CD4-positive, alpha-beta T cell treated with Interleukin-6 at 100 ng/mL for 8 hours (primary cell): ENCODE data around the gene STAT4.

ENCODE experiments used
- DNase-seq: peaks from one replicate; pipeline ENCODE4 v3.0.0-alpha.2; 2020; ENCODE audit warnings: mixed read lengths, low spot score

The STAT4 gene, protein sequence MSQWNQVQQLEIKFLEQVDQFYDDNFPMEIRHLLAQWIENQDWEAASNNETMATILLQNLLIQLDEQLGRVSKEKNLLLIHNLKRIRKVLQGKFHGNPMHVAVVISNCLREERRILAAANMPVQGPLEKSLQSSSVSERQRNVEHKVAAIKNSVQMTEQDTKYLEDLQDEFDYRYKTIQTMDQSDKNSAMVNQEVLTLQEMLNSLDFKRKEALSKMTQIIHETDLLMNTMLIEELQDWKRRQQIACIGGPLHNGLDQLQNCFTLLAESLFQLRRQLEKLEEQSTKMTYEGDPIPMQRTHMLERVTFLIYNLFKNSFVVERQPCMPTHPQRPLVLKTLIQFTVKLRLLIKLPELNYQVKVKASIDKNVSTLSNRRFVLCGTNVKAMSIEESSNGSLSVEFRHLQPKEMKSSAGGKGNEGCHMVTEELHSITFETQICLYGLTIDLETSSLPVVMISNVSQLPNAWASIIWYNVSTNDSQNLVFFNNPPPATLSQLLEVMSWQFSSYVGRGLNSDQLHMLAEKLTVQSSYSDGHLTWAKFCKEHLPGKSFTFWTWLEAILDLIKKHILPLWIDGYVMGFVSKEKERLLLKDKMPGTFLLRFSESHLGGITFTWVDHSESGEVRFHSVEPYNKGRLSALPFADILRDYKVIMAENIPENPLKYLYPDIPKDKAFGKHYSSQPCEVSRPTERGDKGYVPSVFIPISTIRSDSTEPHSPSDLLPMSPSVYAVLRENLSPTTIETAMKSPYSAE

DNA sequence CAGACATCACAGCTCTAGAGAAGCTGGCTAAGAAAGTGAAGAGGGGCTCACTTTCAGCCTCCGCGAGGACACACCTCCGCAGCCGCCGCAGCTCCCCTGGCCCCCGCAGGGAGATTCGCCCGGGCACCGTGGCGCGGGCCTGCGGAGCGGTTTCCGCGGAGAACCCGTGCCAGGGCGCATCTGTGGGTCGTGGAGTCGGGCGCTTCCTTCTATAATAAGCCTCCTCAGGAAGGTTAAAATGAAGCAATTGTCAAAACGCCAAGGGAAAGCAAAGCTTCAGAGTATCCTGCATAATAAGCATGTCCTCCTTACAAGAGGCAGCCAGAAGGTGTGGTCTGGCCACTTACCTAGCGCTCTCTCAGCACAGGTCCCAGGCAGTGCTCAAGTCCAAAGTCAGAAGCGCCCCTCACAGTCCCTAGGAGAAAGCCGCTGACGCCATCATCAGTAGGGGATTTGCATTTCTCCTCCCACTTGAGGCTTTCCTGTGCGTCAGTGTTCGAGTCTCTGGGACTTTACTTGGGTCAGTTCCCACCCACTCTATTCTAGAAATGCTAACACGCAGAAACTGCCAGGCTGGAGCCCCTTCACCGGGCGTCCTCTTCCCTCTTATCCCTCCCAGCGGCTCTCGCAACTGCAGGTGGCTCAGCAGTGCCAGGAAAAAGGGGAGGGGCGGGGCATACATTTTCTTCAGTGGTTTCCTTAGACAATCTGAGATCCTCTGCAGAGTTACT, at the start of gene STAT4:
Gene STAT4 (minus strand): TSS at position 395 of the 731 bp plus-strand sequence. CDS start 2,791 bp downstream, outside the sequence.
- peak; percentile 83 for DNase-seq

DNA sequence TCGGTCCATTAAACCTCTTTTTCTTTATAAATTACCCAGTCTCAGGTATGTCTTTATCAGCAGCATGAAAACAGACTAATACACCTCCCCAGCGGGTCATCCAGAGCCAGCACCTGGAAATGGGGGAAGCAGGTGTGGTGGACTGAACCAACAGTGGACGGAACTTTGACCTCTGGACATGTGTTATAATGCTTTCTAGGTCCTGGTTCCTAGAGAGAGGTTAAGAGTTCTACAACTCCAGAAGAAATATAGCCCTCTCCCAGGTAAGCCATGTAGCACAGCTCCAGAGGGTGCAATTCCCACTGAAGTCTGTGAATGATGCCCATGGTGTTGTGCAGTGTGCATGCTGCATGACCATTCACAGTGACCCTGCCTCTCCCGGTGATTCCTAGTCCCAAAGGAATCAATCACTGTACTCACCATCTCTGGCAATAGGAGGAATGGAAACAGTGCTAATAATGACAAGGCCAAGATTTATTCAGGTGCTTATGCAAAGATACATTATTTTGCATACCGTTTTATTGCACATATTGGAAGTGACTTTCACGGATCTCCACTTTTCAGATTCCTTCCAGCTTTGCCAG, 49.2 kb upstream of the STAT4 start:
- no peak for DNase-seq

DNA sequence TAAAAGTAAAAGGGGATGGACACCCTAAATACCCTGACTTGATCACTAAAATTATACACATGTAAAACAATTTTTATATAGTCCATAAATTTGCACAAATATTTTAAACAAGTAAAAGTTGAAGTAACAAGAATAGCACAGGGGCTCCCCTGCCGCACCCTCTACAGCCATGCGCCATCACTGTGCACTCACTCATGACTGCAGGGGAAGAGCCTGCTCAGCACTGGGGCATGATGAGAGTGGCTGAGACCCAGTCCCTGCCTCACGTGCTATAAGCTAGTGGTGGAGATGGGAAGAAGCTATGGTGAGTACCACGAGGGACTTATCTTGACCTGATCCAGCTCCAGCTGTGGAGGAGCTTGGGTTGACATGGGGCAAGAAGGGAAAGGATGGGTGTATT, 47.5 kb upstream of the STAT4 start:
- no peak for DNase-seq

DNA sequence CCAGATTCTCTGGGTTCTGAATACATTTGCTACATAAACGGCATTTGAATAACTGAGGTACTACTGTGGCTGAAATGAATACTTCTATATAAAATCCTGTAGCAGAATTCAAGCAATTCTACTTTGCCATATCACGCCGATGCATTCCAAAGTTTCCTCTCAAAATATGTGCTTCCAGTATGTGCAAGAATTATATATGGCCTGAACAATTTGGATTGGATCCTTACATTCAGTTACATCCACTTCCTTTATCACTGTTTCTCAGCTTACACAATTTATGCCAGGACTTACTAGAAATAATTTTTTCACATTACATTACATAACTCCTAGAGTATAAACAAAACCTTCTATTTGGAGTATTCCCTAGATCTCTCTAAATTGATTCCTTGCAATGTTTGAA, 46.3 kb upstream of the STAT4 start:
- DNase-seq, result no peak

DNA sequence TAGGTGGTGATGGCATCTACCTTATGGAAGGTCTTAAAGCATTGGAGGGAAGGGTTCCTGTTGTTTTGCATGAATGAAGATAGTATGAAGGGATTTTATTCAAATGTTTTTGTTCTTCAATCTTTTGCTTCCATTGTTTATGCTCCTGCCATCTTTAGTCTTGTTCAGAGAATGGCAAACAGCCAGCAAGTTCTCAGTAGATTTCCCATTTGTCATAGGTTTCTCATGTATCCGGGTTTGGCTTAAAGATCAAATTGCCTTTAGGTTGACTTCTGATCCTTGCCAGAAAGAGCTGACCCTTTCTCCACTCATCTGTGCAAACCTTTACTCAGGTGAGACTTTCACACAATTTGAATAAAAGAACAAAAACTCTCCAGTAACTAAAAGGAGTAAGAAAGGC, 44.2 kb upstream of the STAT4 start:
- DNase-seq, result no peak

DNA sequence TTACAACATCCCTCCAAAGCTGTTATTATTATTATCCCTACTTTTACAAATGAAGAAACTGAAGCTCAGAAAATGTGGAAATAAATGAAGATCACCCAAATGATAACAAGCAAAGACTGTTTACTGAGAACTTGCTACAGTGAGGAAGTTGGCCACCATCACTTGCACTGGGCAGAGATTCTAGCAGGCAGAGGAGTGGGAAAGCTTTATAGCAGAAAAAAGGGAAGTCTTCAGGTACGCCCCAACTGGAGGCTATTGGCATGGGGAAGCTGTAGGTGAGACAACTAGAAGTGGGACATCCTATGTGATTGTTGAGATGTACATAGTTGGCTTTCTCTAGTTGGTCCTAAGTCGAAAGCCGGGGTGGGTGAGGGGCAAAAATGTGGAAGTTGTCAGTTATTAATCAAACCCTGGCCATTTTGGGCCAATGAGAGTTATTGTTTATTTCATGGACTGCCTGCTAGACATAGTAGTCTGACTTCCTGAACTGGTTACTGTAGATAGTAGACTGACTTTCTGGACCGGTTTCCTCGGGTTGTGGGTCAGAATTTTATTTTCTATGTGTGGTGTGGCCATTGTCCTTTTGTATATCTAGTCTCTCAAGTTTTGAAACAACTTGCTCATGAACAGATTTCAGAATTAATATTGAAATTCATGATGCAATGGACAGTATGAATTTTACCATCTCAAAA, 40.2 kb upstream of the STAT4 start:
- DNase-seq, result no peak

DNA sequence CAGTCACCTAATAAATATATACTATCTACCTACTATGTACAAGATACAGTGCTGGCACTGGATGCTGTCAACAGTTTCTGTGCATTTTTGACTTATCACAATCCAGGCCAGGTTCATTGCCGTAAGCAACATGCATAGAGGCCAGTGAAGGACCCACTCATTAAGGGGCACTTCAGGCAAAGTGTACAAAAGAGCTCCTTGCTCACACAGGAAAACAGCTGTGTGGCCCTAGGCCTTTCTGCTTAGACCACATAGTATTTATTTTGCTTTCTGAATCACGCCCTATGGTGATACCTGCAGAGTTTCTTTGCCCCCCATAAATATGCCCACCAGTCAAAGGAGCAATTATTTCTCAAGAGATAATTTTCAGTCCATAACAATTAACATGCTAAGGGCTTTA, 39.6 kb upstream of the STAT4 start:
- no peak for DNase-seq

DNA sequence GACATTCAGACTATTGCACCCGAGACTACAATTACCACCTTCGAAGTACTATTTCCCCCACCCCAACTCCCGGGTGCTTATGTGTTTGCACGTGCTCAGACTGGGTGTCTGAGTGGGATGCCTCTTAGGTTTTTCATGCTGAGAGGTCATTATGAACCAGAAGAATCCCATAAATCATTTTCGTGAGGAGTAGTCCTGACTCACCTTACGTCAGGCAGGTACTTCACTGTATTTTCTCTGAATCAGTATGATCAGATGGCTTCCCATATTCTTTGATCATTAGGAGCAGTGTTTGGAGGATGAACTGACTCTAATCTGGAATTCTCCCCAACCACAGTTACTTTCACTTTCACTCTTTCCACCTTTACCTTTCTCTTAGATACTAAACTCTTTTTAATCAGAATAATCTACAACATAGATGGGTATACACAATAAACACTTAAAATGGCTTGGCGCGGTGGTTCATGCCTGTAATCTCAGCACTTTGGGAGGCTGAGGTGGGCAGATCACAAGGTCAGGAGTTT, 38.4 kb upstream of the STAT4 start:
- no peak for DNase-seq

DNA sequence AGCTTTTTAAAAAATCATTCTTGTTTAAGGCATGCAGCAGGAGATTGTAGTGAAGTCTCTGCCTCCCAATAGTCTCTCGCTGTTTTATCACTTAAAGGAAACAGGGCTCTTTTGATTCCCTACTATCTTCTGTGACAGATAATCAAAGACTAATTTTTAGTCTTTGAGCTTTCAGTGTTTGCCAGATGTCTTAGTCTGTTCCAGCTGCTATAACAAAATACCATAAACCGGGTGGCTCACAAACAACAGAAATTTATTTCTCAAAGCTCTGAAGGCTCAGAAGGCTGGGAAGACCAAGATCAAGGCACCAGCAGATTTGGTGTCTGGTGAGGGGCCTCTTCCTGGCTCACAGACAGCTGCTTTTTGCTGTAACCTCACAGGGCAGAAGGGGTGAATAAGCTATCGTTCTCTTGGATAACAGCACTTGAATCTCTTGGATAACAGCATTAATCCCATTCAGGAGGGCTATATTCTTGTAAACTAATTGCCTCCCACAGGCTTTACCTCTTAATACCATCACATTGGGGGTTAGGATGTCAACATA, 37.8 kb upstream of the STAT4 start:
- no peak for DNase-seq

DNA sequence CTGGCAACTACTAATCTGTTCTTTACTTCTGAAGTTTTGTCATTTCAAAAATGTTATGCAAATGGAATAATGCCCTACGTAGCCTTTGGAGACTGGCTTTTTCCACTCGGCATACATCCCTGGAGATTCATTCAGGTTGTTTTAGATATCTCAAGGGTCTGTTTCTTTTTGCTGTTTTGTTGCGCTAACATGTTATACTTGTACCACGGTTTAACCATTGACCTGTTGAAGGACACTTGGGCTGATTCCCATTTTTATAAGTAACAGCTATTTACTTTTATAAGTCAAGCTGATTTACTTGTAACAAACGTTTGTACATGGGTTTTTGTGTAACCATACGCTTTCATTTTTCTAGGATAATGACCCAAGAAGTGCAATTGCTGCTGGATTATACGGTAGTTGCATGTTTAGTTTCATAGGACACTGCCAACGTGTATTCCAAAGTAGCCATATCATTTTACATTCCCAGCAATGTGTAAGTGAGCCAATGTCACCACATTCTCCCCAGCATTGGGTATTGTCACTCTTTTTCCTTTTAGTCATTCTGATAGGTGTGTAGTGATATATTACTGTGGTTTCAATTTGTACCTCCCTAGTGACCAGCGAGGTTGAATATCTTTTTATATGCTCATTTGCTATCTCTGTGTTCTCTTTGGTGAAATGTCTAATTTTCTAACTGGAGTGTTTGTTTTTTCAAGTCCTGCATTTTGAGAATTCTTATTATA, 36.5 kb upstream of the STAT4 start:
- DNase-seq, result no peak

DNA sequence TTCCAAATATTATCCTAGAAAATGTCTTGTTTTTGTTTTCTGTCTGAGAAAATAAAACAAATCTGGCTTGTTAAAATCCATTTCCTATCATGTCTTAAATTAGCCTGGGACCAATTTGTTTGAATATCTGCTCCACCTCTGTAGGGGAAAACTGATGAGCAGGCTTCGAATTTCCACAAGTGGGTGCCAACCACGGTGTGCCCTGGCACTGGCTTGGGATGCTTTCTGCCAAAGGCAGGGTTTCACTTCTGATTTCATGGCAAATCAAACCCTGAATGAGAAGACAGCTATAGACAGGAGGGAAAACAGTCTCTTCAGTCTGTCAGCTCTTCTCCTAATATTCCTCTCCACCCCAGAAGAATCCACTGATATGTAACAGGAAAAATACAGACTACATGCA, 33.7 kb upstream of the STAT4 start:
- DNase-seq, result no peak

DNA sequence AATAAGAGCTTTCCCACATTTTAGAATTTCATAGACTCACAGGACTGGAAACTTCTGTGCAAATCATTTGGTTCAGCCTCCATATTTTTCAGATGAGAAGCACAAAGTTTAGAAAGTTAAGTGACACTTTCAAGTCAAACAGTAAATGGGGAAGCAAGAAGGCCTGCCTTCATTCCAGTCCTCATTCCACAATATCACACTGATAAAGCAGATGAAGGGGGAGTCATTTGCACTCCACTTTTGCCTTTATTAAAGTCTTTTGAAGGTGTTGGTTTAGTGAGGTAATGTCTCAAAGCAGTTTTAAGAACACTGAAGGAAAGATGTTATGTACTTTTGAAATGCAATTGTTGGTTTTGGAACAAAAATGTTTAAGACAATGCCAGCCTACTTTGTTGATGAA, 32.7 kb upstream of the STAT4 start:
- DNase-seq, result no peak

DNA sequence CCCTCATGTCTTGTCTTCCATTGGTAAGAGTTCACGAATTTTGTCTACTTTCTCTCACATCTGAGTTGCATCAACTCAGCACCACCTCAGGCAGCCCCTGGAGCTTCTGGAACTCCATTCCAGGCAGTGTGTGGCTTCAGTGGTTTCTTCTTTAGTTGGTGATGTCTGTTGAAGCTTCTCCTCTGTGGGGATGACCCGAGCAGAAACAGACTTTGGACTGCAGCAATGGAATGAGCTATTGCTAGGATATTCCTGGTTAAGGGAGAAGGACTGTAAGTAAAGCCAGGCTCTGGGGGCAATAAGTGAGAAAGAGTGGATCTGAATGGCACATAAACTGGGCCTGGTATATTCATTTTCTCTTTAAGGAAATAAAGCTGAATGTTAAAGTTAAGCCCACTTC, 32.3 kb upstream of the STAT4 start:
- no peak for DNase-seq

DNA sequence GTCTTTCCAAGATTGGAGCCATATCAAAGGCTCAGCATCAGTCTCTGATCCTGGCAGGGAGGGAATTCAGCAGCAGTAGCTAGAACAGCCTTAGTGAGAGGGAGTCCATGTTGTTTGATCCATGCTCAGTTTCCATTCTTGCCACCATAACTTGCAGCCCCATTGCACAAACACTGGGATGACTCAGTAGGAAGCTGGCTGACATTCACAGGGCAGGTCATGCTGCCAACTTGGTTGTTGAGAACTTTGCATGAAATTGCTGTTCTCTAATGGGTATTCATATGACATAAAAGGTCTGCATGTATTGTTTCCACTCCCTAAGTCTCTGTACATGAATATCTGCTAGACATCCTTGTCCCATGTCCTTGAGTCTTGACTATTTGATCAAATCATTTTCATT, 29.9 kb upstream of the STAT4 start:
- no peak for DNase-seq

DNA sequence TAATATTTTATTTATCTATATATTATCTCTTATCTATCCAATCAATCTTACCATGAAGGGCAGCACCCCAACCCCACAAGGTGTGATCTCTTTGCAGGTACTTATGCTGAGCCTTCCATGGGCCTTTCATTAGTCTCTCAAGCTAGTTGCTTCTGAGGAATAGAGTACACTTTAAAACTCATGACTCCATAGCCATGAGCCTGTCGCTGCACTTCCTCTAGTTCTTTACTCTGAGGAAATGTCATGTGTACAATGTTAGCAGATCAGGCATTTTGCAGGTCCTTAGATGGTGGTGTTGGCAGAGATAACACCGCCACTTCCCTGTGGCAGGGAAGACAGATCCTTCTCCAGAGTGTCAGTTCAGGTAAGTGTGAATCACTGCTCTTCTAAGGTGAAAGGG, 29.5 kb upstream of the STAT4 start:
- DNase-seq, result no peak

DNA sequence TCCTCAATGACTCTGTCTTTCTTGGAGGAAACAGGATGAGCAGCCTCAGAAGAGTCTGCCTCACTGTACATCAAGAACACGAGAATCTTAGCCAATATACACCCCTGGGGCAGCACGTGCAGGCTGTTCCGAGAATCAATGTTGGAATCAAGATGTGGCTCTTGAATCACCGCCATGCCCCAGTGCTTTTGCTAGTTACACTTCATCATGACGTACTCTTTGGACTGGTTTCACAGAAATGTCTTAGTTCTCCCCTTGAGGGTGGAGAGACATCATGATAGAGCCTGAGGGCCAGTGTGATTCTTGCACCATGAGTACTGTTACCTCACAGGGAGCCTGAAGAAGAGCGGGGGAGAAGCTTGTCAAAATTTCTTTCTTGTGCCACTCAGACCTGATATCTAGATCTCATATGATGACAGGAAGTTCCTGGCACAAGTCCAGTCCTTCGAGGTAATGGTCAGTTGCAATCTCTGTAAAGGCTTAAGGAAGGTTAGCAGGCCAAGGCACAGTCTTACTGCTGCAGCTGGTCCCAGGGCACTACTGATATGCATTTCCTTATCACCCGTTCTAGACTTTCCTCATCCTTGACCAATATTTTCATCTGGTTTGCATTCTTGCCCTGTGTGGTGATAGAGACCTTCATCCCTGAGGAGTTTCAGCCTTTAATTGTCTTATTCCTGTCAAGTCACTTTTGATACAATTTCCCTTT, 28.2 kb upstream of the STAT4 start:
- DNase-seq, result no peak

DNA sequence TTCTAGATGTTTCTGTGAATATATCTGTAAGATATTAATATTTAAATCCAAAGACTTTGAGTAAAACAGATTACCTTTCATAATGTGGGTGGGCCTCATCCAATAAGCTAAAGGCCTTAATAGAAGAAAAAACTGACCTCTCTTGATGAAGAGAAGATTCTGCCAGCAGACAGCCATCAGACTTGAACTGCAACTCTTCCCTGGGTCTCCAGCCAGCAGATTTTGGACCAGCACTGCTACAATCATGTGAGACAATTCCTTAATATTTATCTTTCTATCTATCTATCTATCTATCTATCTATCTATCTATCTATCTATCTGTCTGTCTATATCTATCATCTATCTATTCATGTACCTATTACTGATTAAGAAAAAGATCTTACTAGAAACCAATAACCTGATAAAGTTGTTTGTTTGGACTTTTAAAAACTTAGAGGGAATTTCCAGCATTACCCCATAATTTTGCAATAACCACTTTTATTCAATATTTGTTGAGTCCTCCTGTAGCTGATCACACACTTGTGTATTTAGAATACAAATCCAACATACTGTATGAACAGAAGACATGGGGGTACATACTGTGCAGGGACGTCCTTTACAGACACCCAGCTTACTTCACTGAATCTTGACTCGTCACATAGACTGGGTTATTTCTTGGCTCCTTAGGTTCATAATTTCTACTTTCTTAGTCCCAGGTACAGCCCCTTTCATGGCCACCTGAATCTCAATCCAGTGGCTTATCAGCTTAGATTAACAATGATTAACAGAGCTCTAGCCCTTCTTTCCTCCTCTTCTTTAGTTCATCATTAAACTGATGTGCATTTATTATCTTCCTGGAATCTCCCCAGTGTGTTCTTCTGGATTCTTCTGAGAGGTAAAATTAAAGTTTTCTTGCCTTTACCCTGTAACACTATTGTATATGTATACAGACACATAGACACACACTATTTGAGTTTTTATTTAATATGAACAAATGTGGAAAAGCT, 27.2 kb upstream of the STAT4 start:
- DNase-seq, result no peak

DNA sequence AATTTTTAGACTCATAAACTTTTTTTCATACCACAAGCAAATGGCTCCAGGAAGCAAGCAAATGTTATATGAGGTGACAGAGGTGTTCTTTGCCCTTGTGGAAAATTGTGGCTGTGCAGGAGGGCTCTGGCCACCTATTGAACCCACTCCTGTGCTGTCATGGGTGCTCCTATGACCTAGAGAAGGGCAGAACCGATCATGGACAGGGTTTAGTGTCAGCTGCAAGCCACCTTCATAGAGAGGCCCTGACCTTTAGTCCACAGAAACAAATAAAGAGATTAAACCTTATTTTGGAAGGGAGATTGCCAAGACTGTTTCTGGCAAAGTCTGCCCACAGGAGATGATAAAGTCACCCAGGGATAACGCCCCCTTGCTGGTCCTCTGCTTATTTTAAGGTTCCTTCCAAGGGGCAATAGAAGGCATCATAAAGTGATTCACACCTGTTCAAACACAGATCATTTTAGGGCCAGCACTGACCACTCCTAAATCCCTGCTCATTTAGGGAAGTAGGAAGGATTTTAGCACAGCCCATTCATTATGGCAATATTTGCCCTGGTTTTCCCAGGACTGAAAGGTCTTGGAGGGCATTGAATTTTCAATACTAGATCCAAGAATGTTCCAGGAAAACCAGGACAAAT, 26.1 kb upstream of the STAT4 start:
- no peak for DNase-seq
